Pancreas (tissue), 10 donors: ENCODE data around the gene NDUFS7. TPM values are rescaled to one million over a fixed set of nuclear protein-coding genes. Genes with fewer than 3 reads are reported as not detected.
A peak's percentile ranks its signal among the peaks of the same experiment; 100 is the strongest.

Source experiments
- ATAC-seq, 4 donors: fragments of 200-7000 bp; cut with Tn5 transposase; one replicate each; pipeline versions ENCODE4 v1.8.0 to v1.9.1; 2020; ENCODE audit warnings: mild to moderate bottlenecking in 4 of 4, moderate library complexity in 4 of 4
- DNase-seq, 6 donors: peaks; one replicate each; pipeline ENCODE4 v3.0.0-alpha.2; 2020
- FAIRE-seq: peaks from 2 replicates; lab custom pipeline; 2012; peaks lifted over from hg19 to GRCh38; lab: Jason Lieb, UNC
- H3K27ac ChIP-seq, 4 donors: fragments of 200-600 bp; sonication (generic); 1 replicate in 3 of 4; 2 replicates in 1 of 4; pipeline versions ENCODE4 v1.5.0 to v1.8.0; 2020
- H3K27me3 ChIP-seq, 4 donors: fragments of 200-600 bp; one replicate each; pipeline ENCODE4 v1.8.0; 2021
- H3K36me3 ChIP-seq, 3 donors: fragments of 200-600 bp; sonication (generic) in 1 of 3; one replicate each; pipeline versions ENCODE4 v1.5.0 to v1.8.0; 2020 to 2021
- H3K4me1 ChIP-seq, 3 donors: fragments of 200-600 bp; one replicate each; pipeline ENCODE4 v1.8.0; 2021
- H3K4me3 ChIP-seq, 4 donors: fragments of 200-600 bp; sonication (generic) in 2 of 4; one replicate each; pipeline versions ENCODE4 v1.5.0 to v1.8.0; 2020 to 2021
- H3K9me3 ChIP-seq, 4 donors: fragments of 200-600 bp; one replicate each; pipeline ENCODE4 v1.8.0; 2021
- WGBS, 2 donors: extraction: QIAGEN DNeasy Blood & Tissue Kit; methylation state at CpG; one replicate each; pipeline ENCODE4 v1.1.7; 2013; 5-methylcytosine and 5-hydroxymethylcytosine counted together
- intact Hi-C, 3 donors: fragments of 100-400 bp; cut with DNase I; formaldehyde crosslinking; loops; one replicate each; pipeline versions ENCODE4 v1.11.1 to v1.14.2; 2022
- polyA plus RNA-seq, 2 donors: library from polyadenylated mRNA; stranded (reverse); fragments of 200-250 nt; gene quantifications; one replicate each; pipeline ENCODE4 v1.2.3, GENCODE V29; 2013
- total RNA-seq, 6 donors: library from RNA; stranded (reverse); fragmentation: NEBNext Ultra II Directional in 4 of 6; extraction: Animal tissue kit (Norgen Biotek cat#: 25700) in 4 of 6; gene quantifications; one replicate each; pipeline versions ENCODE4 v1.2.1 to v1.2.4, GENCODE V29; 2021 to 2023
- TF ChIP-seq, protein P1 (sequence below), 4 donors: fragments of 200-600 bp; sonication (generic) in 3 of 4; IDR thresholded peaks; one replicate each; pipeline versions ENCODE4 v1.5.0 to v1.8.0; 2021; ENCODE audit warnings: antibody characterized with exemption in 4 of 4
- donor health status: healthy with polysubstance abuse.
- donor health status: DM: no; HTN: no; CAD: no; lungs with moderate emphysema.
- donor health status: DM: no; HTN: no; CAD: no.
- donor health status: control.
- donor health status: control.
- donor health status: Bipolar disorder and iron deficiency.
- donor health status: DM: yes; HTN: yes; CAD: no.
- donor health status: DM: no; HTN: no; CAD: no.
- donor health status: DM: no; HTN: no; CAD: no.
- donor health status: DM: yes; HTN: yes; CAD: no.

The NDUFS7 gene
- total and polyA plus RNA-seq, 8 donors: 32.1 to 70.8 (median 46.5) TPM

- H3K36me3 ChIP-seq: peaks cover 0 to 45% (median 40%) of the 10 kb centered on the region in 3 donors
- intact Hi-C loops: no loop called here
- WGBS, 2 donors: 93 to 94% methylated on average over 37 of the region's 37 CpGs
- peaks cover 18 to 22% (median 20%) of the 10 kb centered on the region in 3 donors for H3K4me1 ChIP-seq
- DNase-seq (peak in 2 of 6 donors; percentile 27 to 58), FAIRE-seq (no peak), ATAC-seq (no peak)
- H3K4me3 ChIP-seq: no peak overlapping the region
- TF ChIP-seq, protein P1, sequence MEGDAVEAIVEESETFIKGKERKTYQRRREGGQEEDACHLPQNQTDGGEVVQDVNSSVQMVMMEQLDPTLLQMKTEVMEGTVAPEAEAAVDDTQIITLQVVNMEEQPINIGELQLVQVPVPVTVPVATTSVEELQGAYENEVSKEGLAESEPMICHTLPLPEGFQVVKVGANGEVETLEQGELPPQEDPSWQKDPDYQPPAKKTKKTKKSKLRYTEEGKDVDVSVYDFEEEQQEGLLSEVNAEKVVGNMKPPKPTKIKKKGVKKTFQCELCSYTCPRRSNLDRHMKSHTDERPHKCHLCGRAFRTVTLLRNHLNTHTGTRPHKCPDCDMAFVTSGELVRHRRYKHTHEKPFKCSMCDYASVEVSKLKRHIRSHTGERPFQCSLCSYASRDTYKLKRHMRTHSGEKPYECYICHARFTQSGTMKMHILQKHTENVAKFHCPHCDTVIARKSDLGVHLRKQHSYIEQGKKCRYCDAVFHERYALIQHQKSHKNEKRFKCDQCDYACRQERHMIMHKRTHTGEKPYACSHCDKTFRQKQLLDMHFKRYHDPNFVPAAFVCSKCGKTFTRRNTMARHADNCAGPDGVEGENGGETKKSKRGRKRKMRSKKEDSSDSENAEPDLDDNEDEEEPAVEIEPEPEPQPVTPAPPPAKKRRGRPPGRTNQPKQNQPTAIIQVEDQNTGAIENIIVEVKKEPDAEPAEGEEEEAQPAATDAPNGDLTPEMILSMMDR (IDR thresholded peaks at IDR 0.05): no peak
- H3K9me3 ChIP-seq: no peaks in the 10 kb centered on the region
- H3K27me3 ChIP-seq: no peaks in the 10 kb centered on the region
- H3K27ac ChIP-seq: no peak overlapping the region
Measured at GRCh38 chr19:1421218-1421957, 37.7 kb downstream of the NDUFS7 start.

DNA sequence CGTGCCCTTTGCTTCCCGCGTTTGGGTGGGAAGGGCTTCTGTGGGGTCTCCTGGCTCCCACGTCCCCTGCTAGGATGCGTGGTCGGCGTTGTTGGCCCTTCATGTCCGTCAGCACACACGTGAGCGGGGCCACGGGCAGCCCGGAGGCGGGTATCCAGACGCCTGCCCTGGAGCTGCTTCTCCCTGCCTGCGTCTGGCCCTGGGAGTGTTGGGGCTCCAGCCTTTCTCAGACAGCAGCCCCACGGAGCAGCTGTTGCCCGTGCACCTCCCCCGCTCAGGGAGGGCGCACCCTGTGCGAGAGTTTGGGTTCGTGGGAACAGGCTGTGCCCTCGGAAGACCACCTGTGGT is 38.2 kb downstream of the NDUFS7 start:
- H3K36me3 ChIP-seq: peaks cover 0 to 45% (median 45%) of the 10 kb centered on the region in 3 donors
- H3K27me3 ChIP-seq: no peaks in the 10 kb centered on the region
- no peak overlapping the region for H3K4me3 ChIP-seq
- ATAC-seq (no peak), DNase-seq (peak in 2 of 6 donors; percentile 39 to 52), FAIRE-seq (no peak)
- peaks cover 13 to 17% (median 14%) of the 10 kb centered on the region in 3 donors for H3K4me1 ChIP-seq
- TF ChIP-seq, protein P1 (IDR thresholded peaks at IDR 0.05): no peak
- no peak overlapping the region for H3K27ac ChIP-seq
- H3K9me3 ChIP-seq: no peaks in the 10 kb centered on the region
- intact Hi-C loops: no loop called here
- 90 to 92% methylated on average over 22 of the region's 22 CpGs for WGBS, 2 donors

GRCh38 chr19:1422360-1422759 is 38.7 kb downstream of the NDUFS7 start:
- TF ChIP-seq, protein P1 (IDR thresholded peaks at IDR 0.05): no peak
- H3K4me3 ChIP-seq: no peak overlapping the region
- intact Hi-C loops: no loop called here
- DNase-seq (no peak), ATAC-seq (no peak), FAIRE-seq (no peak)
- H3K9me3 ChIP-seq: no peaks in the 10 kb centered on the region
- peaks cover 0 to 45% (median 45%) of the 10 kb centered on the region in 3 donors for H3K36me3 ChIP-seq
- WGBS, 2 donors: 78 to 79% methylated on average over 16 of the region's 16 CpGs
- no peaks in the 10 kb centered on the region for H3K27me3 ChIP-seq
- no peak overlapping the region for H3K27ac ChIP-seq
- H3K4me1 ChIP-seq: peaks cover 8 to 12% (median 10%) of the 10 kb centered on the region in 3 donors

- FAIRE-seq (no peak), ATAC-seq (no peak), DNase-seq (peak in 1 of 6 donors; percentile 32)
- H3K27ac ChIP-seq: no peak overlapping the region
- no peak overlapping the region for H3K4me3 ChIP-seq
- H3K9me3 ChIP-seq: no peaks in the 10 kb centered on the region
- H3K4me1 ChIP-seq: peaks cover 4 to 8% (median 6%) of the 10 kb centered on the region in 3 donors
- H3K27me3 ChIP-seq: no peaks in the 10 kb centered on the region
- peaks cover 0 to 45% (median 45%) of the 10 kb centered on the region in 3 donors for H3K36me3 ChIP-seq
- intact Hi-C loops: no loop called here
- TF ChIP-seq, protein P1 (IDR thresholded peaks at IDR 0.05): no peak
- WGBS, 2 donors: 94% methylated on average over 24 of the region's 24 CpGs
Measured at GRCh38 chr19:1422943-1423342, 39.2 kb downstream of the NDUFS7 start.
